ENCODE measurements around the gene ASB15.

DNA sequence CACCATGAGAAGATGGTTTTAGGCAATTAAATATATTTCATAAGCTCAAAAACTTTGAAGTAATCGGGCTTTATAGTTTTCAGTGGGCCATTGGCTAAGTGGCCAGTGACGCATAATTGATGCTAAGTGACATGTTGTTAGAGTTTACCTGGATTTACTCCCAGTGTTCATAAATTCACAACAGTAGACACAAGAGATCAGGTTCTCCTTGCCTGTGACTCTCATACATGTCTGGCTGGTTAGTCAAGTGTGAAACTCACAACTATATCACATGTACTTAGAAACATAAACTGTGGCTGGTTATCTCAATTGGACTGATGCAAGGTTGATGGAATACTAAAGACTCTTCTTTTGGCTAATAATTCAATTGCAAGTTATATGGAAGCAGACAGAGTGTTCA is 26.2 kb downstream of the ASB15 start:
- TF ChIP-seq, protein P1, sequence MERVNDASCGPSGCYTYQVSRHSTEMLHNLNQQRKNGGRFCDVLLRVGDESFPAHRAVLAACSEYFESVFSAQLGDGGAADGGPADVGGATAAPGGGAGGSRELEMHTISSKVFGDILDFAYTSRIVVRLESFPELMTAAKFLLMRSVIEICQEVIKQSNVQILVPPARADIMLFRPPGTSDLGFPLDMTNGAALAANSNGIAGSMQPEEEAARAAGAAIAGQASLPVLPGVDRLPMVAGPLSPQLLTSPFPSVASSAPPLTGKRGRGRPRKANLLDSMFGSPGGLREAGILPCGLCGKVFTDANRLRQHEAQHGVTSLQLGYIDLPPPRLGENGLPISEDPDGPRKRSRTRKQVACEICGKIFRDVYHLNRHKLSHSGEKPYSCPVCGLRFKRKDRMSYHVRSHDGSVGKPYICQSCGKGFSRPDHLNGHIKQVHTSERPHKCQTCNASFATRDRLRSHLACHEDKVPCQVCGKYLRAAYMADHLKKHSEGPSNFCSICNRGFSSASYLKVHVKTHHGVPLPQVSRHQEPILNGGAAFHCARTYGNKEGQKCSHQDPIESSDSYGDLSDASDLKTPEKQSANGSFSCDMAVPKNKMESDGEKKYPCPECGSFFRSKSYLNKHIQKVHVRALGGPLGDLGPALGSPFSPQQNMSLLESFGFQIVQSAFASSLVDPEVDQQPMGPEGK (CRISPR knock-in tag; IDR thresholded peaks at IDR 0.05; ENCODE audit: borderline replicate concordance) = no peak
- TF ChIP-seq, protein P2, sequence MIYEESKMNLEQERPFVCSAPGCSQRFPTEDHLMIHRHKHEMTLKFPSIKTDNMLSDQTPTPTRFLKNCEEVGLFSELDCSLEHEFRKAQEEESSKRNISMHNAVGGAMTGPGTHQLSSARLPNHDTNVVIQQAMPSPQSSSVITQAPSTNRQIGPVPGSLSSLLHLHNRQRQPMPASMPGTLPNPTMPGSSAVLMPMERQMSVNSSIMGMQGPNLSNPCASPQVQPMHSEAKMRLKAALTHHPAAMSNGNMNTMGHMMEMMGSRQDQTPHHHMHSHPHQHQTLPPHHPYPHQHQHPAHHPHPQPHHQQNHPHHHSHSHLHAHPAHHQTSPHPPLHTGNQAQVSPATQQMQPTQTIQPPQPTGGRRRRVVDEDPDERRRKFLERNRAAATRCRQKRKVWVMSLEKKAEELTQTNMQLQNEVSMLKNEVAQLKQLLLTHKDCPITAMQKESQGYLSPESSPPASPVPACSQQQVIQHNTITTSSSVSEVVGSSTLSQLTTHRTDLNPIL (CRISPR knock-in tag; IDR thresholded peaks at IDR 0.05; ENCODE audit: low read depth) = no peak
- TF ChIP-seq POU6F1 (CRISPR knock-in tag; IDR thresholded peaks at IDR 0.05; ENCODE audit: borderline replicate concordance, low read depth) (no peak), OSR1 (CRISPR knock-in tag; IDR thresholded peaks at IDR 0.05) (no peak), BACH2 (CRISPR knock-in tag; IDR thresholded peaks at IDR 0.05; ENCODE audit: borderline replicate concordance) (no peak)
